ENCODE data around the gene CLCF1. TPM values are rescaled to one million over a fixed set of nuclear protein-coding genes. Genes with fewer than 3 reads are reported as not detected.
A peak's percentile ranks its signal among the peaks of the same experiment; 100 is the strongest.

CLCF1 gene
- total and polyA plus RNA-seq, 2 of the 13 experiments (the other 11 are each of a cell fraction or from before 2014, with no cell fraction given): 0.49 to 0.78 TPM

GRCh38 chr11:67401495-67402191 is 28.2 kb upstream of the CLCF1 start, which contains the start of gene PPP1CA (continued):
- TF ChIP-seq ZSCAN21 (CRISPR knock-in tag; IDR thresholded peaks at IDR 0.05; ENCODE audit: borderline replicate concordance): peak; percentile 66; the same call in 1 of the 2 replicates
- no peak for TF ChIP-seq EZH2 (conservative IDR thresholded peaks at IDR 0.05; ENCODE audit: low read depth, low read length)
- no peak for TF ChIP-seq DMAP1 (CRISPR knock-in tag; IDR thresholded peaks at IDR 0.05)
- no peak for TF ChIP-seq THAP8 (CRISPR knock-in tag; IDR thresholded peaks at IDR 0.05; ENCODE audit: borderline replicate concordance)
- no peak for TF ChIP-seq CREBL2 (CRISPR knock-in tag; IDR thresholded peaks at IDR 0.05; ENCODE audit: borderline replicate concordance)
- TF ChIP-seq DNMT1 (CRISPR knock-in tag; IDR thresholded peaks at IDR 0.05): no peak
- no peak for TF ChIP-seq XRCC5 (optimal IDR thresholded peaks at IDR 0.05; ENCODE audit: low read length)
- peak; percentile 46; the same call in 1 of the 2 replicates for TF ChIP-seq HES4 (CRISPR knock-in tag; IDR thresholded peaks at IDR 0.05; ENCODE audit: borderline replicate concordance)
- TF ChIP-seq ZNF253 (CRISPR knock-in tag; IDR thresholded peaks at IDR 0.05; ENCODE audit: borderline replicate concordance): no peak
- no peak for TF ChIP-seq ZNF326 (CRISPR knock-in tag; IDR thresholded peaks at IDR 0.05; ENCODE audit: borderline replicate concordance)
- no peak for TF ChIP-seq PITX1 (CRISPR knock-in tag; IDR thresholded peaks at IDR 0.05)
- no peak for TF ChIP-seq NFE2L1 (CRISPR knock-in tag; IDR thresholded peaks at IDR 0.05; ENCODE audit: borderline replicate concordance)
- 0 out of 2 replicates have a peak, but pooled peaks have one; percentile 62 for TF ChIP-seq ZNF546 (CRISPR knock-in tag; conservative IDR thresholded peaks at IDR 0.05)
- no peak for TF ChIP-seq TERF1 (CRISPR knock-in tag; IDR thresholded peaks at IDR 0.05)
- no peak for TF ChIP-seq MLX (CRISPR knock-in tag; IDR thresholded peaks at IDR 0.05)
- no peak for TF ChIP-seq KLF6 (CRISPR knock-in tag; IDR thresholded peaks at IDR 0.05)
- TF ChIP-seq FOXO4 (CRISPR knock-in tag; conservative IDR thresholded peaks at IDR 0.05): no peak
- TF ChIP-seq ZMAT5 (CRISPR knock-in tag; IDR thresholded peaks at IDR 0.05; ENCODE audit: borderline replicate concordance, low read depth): no peak
- TF ChIP-seq SOX13 (IDR thresholded peaks at IDR 0.05): no peak
- TF ChIP-seq SOX13 (CRISPR knock-in tag; conservative IDR thresholded peaks at IDR 0.05 in 1 of 2, IDR thresholded peaks at IDR 0.05 in 1 of 2): no peak
- no peak for TF ChIP-seq ZNF484 (CRISPR knock-in tag; IDR thresholded peaks at IDR 0.05; ENCODE audit: borderline replicate concordance, low read depth)
- no peak; the same call in 1 of the 2 replicates for TF ChIP-seq HOXA3 (CRISPR knock-in tag; IDR thresholded peaks at IDR 0.05)
- no peak for TF ChIP-seq HDAC6 (IDR thresholded peaks at IDR 0.05; ENCODE audit: low read depth, low read length)
- TF ChIP-seq ZBTB20 (CRISPR knock-in tag; IDR thresholded peaks at IDR 0.05; ENCODE audit: borderline replicate concordance, low read depth): no peak
- no peak for TF ChIP-seq PLRG1 (conservative IDR thresholded peaks at IDR 0.05)
- peak; percentile 58; the same call in 1 of the 2 replicates for TF ChIP-seq ZNF816 (CRISPR knock-in tag; IDR thresholded peaks at IDR 0.05; ENCODE audit: borderline replicate concordance)
- no peak for TF ChIP-seq SNRNP70 (IDR thresholded peaks at IDR 0.05; ENCODE audit: low read depth, low read length)

All from HepG2 (cell line).